ENCODE data around the gene MAP4K5.

- TF ChIP-seq CTCF (IDR thresholded peaks at IDR 0.05) (no peak), EP300 (IDR thresholded peaks at IDR 0.05) (no peak), POLR2AphosphoS5 (IDR thresholded peaks at IDR 0.05) (no peak)
Measured at GRCh38 chr14:50529288-50530179, 2.8 kb downstream of the MAP4K5 start.
